Measurements from ENCODE around the gene MRFAP1L1.

MRFAP1L1 gene

GRCh38 chr4:6739920-6740319, 30.3 kb upstream of the MRFAP1L1 start:
- Histone ChIP-seq H3K27me3 (ENCODE audit: insufficient read depth, poor library complexity, severe bottlenecking) (no peaks in the 10 kb centered on the region), H3K27ac (replicated peaks) (no peak overlapping the region), H3K4me3 (replicated peaks; ENCODE audit: insufficient read depth, low read length) (no peak overlapping the region)
- no peak for DNase-seq (ENCODE audit: low read depth in 1 of 2, low spot score in 1 of 2)
- TF ChIP-seq GABPA (IDR thresholded peaks at IDR 0.05; ENCODE audit: low read depth) (no peak), SPI1 (IDR thresholded peaks at IDR 0.05; ENCODE audit: borderline replicate concordance, low read depth) (no peak), CTCF (IDR thresholded peaks at IDR 0.05; ENCODE audit: insufficient read depth, low read length) (no peak), REST (IDR thresholded peaks at IDR 0.05; ENCODE audit: insufficient replicate concordance, low read depth) (no peak), POLR2AphosphoS5 (IDR thresholded peaks at IDR 0.05; ENCODE audit: low read depth) (no peak)

- TF ChIP-seq SPI1 (IDR thresholded peaks at IDR 0.05; ENCODE audit: borderline replicate concordance, low read depth) (no peak), CTCF (IDR thresholded peaks at IDR 0.05; ENCODE audit: insufficient read depth, low read length) (no peak), REST (IDR thresholded peaks at IDR 0.05; ENCODE audit: insufficient replicate concordance, low read depth) (no peak), GABPA (IDR thresholded peaks at IDR 0.05; ENCODE audit: low read depth) (no peak), POLR2AphosphoS5 (IDR thresholded peaks at IDR 0.05; ENCODE audit: low read depth) (no peak)
- DNase-seq (ENCODE audit: low read depth in 1 of 2, low spot score in 1 of 2): no peak
- Histone ChIP-seq H3K27ac (replicated peaks) (no peak overlapping the region), H3K4me3 (replicated peaks; ENCODE audit: insufficient read depth, low read length) (no peak overlapping the region), H3K27me3 (ENCODE audit: insufficient read depth, poor library complexity, severe bottlenecking) (no peaks in the 10 kb centered on the region)
Measured at GRCh38 chr4:6734165-6734786, 24.6 kb upstream of the MRFAP1L1 start.

- TF ChIP-seq REST (IDR thresholded peaks at IDR 0.05; ENCODE audit: insufficient replicate concordance, low read depth): no peak
- TF ChIP-seq GABPA (IDR thresholded peaks at IDR 0.05; ENCODE audit: low read depth): no peak
- no peak for TF ChIP-seq POLR2AphosphoS5 (IDR thresholded peaks at IDR 0.05; ENCODE audit: low read depth)
- no peak for TF ChIP-seq CTCF (IDR thresholded peaks at IDR 0.05; ENCODE audit: insufficient read depth, low read length)
- no peak for TF ChIP-seq SPI1 (IDR thresholded peaks at IDR 0.05; ENCODE audit: borderline replicate concordance, low read depth)
- H3K4me3 ChIP-seq (replicated peaks; ENCODE audit: insufficient read depth, low read length): no peak overlapping the region
- no peak overlapping the region for H3K27ac ChIP-seq (replicated peaks)
- no peaks in the 10 kb centered on the region for H3K27me3 ChIP-seq (ENCODE audit: insufficient read depth, poor library complexity, severe bottlenecking)
- no peak for DNase-seq (ENCODE audit: low read depth in 1 of 2, low spot score in 1 of 2)
Measured at GRCh38 chr4:6733358-6734164, 23.9 kb upstream of the MRFAP1L1 start.
